Endometrial microvascular endothelial cells (primary cell): ENCODE data around the gene SULT1C2. TPM values are rescaled to one million over a fixed set of nuclear protein-coding genes. Genes with fewer than 3 reads are reported as not detected.

ENCODE experiments used
- in situ Hi-C: cut with HindIII; loops from 2 replicates; pipeline ENCODE4 v1.10.0; 2017; ENCODE audit warnings: low sequenced_read_pairs, low pct_unique_long_range_greater_than_20kb; ENCODE audit errors: inconsistent ontology term
- total RNA-seq: library from RNA; depleted of rRNA; stranded (reverse); fragments of >200 nt; gene quantifications from one replicate; pipeline ENCODE4 v1.2.3, GENCODE V29; 2015; ENCODE audit errors: inconsistent ontology term

Gene SULT1C2
- total RNA-seq: not detected

DNA sequence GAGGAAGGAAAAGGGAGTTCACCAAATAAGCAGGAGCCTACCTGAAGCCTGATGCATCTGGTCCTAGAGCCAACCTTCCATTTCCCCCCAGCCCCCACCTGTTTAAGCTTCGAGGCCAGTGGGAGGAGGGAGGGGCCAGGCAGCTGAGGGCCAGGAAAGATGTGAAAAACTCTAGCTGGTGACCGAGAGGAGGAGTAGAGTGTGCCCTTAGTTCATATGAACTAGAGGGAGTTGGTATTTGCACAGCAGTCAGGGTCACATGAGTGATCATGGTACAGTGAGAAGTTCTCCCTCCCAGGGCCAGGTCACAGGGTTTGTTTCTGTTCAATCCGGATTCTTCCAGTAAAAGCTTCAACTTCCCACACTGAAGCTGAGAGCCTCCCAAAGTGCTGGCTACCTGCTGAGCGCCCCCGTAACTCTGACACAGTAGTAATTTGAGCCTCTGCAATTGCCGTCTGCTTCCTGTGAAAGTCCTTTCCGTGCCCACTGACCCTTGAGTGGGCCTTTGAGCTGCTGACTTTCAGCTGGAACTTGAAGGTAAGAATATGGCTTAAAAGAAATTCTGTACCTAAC, at the start of gene SULT1C2:
Gene SULT1C2 (plus strand): TSS at position 362 of the 573 bp plus-strand sequence. CDS start 4,773 bp downstream, outside the sequence.
- in situ Hi-C loops: no loop called here

- in situ Hi-C loops: no loop called here
These were observed 48.9 kb upstream of the SULT1C2 start, which contains the start of gene SULT1C3 for GRCh38 chr2:108239786-108240185. TSS of gene SULT1C3 (plus strand) at chr2:108239968. CDS start at chr2:108247195, 7,227 bp downstream.

DNA sequence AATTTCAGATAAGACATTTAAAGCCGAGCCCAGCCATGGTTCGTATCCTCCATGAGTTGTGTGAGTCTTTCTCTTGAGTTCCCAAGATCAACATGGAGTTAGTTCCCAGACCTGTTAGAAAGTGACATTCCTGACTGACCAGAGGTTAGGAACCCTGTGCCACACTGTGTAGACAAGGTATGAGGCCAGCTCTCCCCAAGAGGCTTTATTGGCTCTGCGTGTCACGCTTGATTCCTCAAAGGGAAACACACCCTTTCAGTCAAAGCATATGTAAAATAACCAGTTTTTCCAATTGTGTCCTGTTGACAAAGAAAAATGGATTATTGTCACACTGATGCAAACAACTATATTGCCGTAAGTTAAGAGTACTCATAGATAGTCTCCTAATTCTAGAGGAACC, 47.7 kb upstream of the SULT1C2 start:
- in situ Hi-C loops: no loop called here

DNA sequence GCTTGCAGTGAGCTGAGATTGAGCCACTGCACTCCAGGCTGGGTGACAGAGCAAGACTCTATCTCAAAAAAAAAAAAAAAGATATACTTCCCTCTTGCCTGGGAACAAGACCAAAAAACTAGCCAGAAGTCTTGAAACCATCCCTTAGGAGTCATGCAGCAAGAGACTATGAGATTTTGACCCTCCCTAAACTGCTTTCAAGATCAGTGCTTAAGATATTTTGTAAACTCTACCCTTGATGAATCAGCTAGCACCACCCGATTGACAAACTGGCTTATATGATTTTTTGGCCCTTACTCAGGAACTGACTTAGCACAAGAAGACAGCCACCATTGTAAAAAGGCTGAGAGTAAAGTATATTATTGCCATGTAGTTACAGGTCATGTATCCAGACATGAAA, 45.1 kb upstream of the SULT1C2 start:
- in situ Hi-C loops: no loop called here

GRCh38 chr2:108244667-108245414, 43.9 kb upstream of the SULT1C2 start:
- in situ Hi-C loops: no loop called here

GRCh38 chr2:108253106-108253505, 35.6 kb upstream of the SULT1C2 start:
- in situ Hi-C loops: no loop called here

- in situ Hi-C loops: no loop called here
These were observed 30.9 kb upstream of the SULT1C2 start for GRCh38 chr2:108257757-108258331.

DNA sequence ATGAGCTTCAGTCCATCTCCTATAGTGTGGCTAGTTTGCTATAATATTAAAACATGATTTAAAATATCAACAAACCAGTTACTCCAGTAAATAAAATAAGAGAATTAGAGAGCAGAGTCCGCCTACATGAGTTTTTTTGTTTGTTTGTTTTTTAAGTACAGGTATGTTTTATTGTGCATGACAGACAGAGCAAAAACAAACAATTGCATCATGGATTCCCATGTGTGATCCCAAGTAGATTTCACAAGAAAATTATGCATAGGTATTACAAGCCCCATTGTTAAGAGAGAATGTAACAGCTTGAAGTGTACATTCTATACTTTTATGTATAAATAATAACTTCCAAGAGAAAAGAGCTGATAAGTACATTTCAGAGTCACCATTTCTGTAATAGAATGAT, 27.9 kb upstream of the SULT1C2 start:
- in situ Hi-C loops: no loop called here

DNA sequence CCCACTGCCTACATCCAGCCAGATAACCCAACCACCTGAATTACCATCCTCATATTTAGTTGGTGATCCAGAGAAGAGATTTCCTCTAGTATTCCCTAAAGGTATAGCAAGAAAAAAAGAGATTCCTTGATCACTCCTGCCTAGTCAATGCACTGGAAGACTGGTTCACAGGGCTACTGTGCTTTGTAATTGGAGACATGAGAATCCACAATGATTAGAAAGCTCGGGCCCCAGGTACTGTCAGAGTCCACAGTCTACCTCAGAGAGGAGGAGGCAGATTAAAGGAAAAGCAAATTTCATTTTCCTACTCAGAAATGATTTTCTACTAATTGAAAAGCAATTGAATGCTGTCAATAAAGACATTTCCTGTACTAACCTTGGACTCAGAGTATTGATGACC, 26.7 kb upstream of the SULT1C2 start:
- in situ Hi-C loops: no loop called here

DNA sequence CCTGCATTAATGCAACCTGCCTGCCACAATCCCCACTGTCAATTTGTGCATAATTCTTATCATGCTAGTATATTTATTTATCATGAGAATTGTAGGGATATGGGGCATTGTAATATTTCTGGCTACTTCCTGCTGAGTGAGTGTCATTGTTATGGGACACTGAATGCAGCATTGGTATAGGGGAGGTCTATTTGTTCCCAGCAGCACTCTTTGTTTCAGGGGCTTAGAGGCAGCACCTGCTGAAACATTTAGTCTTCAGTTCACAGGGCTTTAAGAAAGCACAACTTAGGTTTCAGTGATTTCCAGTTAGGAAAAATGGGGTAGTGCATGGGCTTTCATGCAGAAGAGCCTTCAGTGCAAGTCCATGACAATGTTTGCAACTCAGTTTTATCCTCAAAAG, 25.3 kb upstream of the SULT1C2 start:
- in situ Hi-C loops: no loop called here

DNA sequence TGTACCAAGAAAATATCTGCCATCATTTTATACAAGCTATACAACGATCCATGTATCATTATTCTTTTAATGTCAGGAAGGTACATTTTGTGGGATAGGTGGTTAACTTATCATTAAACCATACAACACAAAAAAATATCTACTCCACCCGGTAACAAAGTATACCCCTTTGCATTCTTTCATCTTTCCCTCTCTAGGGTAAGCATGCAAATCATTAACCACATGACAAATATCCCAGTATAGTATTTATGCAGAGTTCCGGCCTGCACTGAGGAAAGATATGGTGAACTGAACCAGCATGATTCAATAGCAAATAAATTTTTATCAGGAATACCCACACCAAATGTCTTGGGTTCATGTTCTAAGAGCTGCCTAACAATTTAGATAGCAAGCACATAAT, 22.5 kb upstream of the SULT1C2 start:
- in situ Hi-C loops: no loop called here

GRCh38 chr2:108267101-108267500, 21.6 kb upstream of the SULT1C2 start:
- in situ Hi-C loops: no loop called here

DNA sequence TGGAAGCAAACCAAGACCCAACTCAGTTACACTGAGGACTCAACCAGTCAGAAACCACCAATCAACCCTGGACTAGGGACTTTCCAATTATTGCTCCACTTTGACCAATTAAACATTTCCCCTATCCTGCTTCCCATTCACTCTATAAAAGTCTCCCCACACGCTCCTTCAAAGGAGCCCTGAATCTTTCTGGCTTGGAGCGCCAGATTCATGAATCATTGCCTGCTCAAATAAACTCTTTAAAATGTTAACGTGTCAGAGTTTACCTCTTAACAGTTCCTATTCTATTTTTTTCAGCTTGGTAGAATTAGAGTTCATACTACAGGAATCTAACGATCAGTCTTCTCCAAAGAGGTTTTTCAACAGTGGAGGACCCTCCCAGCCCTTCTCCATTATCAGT, 20.7 kb upstream of the SULT1C2 start:
- in situ Hi-C loops: no loop called here

- in situ Hi-C loops: no loop called here
These were observed 18.3 kb upstream of the SULT1C2 start for GRCh38 chr2:108270346-108270745.

GRCh38 chr2:108270768-108271506, 17.8 kb upstream of the SULT1C2 start:
- in situ Hi-C loops: no loop called here

GRCh38 chr2:108271691-108272253, 16.9 kb upstream of the SULT1C2 start:
- in situ Hi-C loops: no loop called here

DNA sequence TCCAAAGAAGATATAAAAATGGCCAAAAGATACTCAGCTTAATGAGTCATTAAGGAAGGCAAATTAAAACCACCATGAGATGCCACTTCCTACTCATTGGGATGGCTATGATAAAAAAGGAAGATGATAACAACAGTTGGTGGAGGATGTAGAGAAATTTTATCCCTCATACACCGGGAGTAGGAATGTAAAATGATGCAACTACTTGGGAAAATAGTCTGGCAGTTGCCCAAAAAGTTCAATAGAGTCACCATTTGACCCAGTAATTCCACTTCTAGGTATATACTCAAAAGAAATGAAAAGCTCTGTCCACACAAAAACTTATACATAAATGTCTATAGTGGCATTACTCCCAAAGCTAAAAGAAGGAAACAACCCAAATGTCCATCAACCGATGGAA, 10.1 kb upstream of the SULT1C2 start:
- in situ Hi-C loops: no loop called here

DNA sequence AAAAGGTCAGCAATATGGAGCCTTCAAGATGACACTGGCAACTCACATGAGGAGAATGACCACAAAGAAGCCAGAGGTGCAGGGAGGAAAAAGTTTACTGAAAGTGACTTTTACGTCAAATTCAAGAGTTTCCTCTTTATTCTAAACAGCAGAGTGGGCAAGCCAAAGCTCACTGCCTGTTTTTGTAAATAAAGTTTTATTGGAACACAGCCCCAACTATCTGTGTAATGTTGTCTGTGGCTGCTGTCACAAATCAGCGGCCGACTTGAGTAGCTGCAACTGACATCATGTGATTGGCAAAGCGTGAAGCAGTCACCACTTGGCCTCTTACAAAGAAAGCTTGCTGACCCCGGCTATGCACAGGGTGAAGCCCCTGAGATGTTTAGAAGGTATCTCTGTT, 9.2 kb upstream of the SULT1C2 start:
- in situ Hi-C loops: no loop called here

GRCh38 chr2:108280466-108280865, 8.2 kb upstream of the SULT1C2 start:
- in situ Hi-C loops: no loop called here
